PC-9 (cell line): ENCODE data around the gene FAT1. TPM values are rescaled to one million over a fixed set of nuclear protein-coding genes. Genes with fewer than 3 reads are reported as not detected.
A peak's percentile ranks its signal among the peaks of the same experiment; 100 is the strongest.

ENCODE experiments used
- BruUV-seq: library from RNA; stranded (reverse); fragments of 400-500 nt; replicated peaks from 2 replicates; lab custom pipeline; 2021; lab: Mats Ljungman, UMichigan
- CTCF ChIA-PET: fragments of 300-600 bp; sonication (Branson Sonifier 250); formaldehyde crosslinking; loops from one replicate; lab custom pipeline; 2022; ENCODE audit warnings: antibody characterized with exemption; lab: Charles Lee
- POLR2A ChIA-PET: fragments of 300-600 bp; sonication (Branson Sonifier 250); formaldehyde crosslinking; loops from one replicate; lab custom pipeline; 2022; ENCODE audit warnings: antibody characterized with exemption; ENCODE audit not compliant: unreplicated experiment; lab: Charles Lee
- DNase-seq, 2 experiments: peaks; one replicate each; pipeline versions ENCODE4 v3.0.0 to v3.0.0-alpha.2; 2015 to 2022; ENCODE audit warnings: mixed read lengths in 1 of 2
- H2AFZ ChIP-seq: fragments of 200-600 bp; sonication (generic); 2 replicates; pipeline ENCODE4 v1.8.1; 2017; ENCODE audit warnings: antibody characterized with exemption
- H3F3A ChIP-seq: fragments of 200-600 bp; sonication (generic); 2 replicates; pipeline ENCODE4 v1.8.1; 2017; ENCODE audit warnings: antibody characterized with exemption, mild to moderate bottlenecking, low read depth; ENCODE audit not compliant: insufficient read depth
- H3K27ac ChIP-seq: fragments of 200-600 bp; sonication (generic); 2 replicates; pipeline ENCODE4 v1.6.1; 2016; ENCODE audit warnings: mixed run types
- H3K27me3 ChIP-seq: fragments of 200-600 bp; sonication (generic); 2 replicates; pipeline ENCODE4 v1.6.1; 2016; ENCODE audit warnings: low read depth, mixed run types; ENCODE audit not compliant: insufficient read depth
- H3K36me3 ChIP-seq: fragments of 200-600 bp; sonication (generic); 2 replicates; pipeline ENCODE4 v1.6.1; 2016; ENCODE audit warnings: low read depth, mixed run types
- H3K4me1 ChIP-seq: fragments of 200-600 bp; sonication (generic); replicated peaks from 2 replicates; pipeline ENCODE4 v1.6.1; 2016; ENCODE audit warnings: mixed run types; ENCODE audit not compliant: insufficient read depth
- H3K4me2 ChIP-seq: fragments of 200-600 bp; sonication (generic); 2 replicates; pipeline ENCODE4 v1.6.1; 2017; ENCODE audit warnings: mixed run types
- H3K4me3 ChIP-seq: fragments of 200-600 bp; sonication (generic); 2 replicates; pipeline ENCODE4 v1.6.1; 2016; ENCODE audit warnings: mixed run types
- H3K79me2 ChIP-seq: fragments of 200-600 bp; sonication (generic); 2 replicates; pipeline ENCODE4 v1.6.1; 2017; ENCODE audit warnings: low read depth, mixed run types
- H3K9me2 ChIP-seq: fragments of 200-600 bp; sonication (generic); 2 replicates; pipeline ENCODE4 v1.8.1; 2017; ENCODE audit warnings: mild to moderate bottlenecking; ENCODE audit not compliant: insufficient read depth
- H3K9me3 ChIP-seq: fragments of 200-600 bp; sonication (generic); 2 replicates; pipeline ENCODE4 v1.8.1; 2016; ENCODE audit warnings: low read depth; ENCODE audit not compliant: insufficient read depth
- H4K20me1 ChIP-seq: fragments of 200-600 bp; sonication (generic); 2 replicates; pipeline ENCODE4 v1.8.1; 2017; ENCODE audit not compliant: insufficient read depth
- CTCF ChIP-seq: fragments of 200-600 bp; sonication (generic); conservative IDR thresholded peaks from 2 replicates; pipeline ENCODE4 v1.6.1; 2017; ENCODE audit warnings: mixed run types, antibody characterized with exemption, mild to moderate bottlenecking, moderate library complexity
- EZH2 ChIP-seq: fragments of 200-600 bp; sonication (generic); IDR thresholded peaks from 2 replicates; pipeline ENCODE4 v1.8.0; 2017; ENCODE audit warnings: antibody characterized with exemption, low read depth
- intact Hi-C: fragments of 100-400 bp; cut with micrococcal nuclease; formaldehyde crosslinking; loops from one replicate; pipeline ENCODE4 v1.10.0; 2022; ENCODE audit not compliant: unreplicated experiment
- total RNA-seq: library from RNA; stranded (reverse); gene quantifications from 2 replicates; pipeline ENCODE4 v1.2.3, GENCODE V29; 2021

The FAT1 gene
- total RNA-seq, 1 experiment from 2014 or later, result 73.2 TPM

- intact Hi-C loops, result loop anchor here (5.0 kb wide), 1 partner anchor 33 kb away; no protein-coding TSS in a partner anchor
- ChIA-PET CTCF (no interaction called here), POLR2A (no interaction called here)
- peaks cover 16% of the 10 kb centered on the region for H3K4me1 ChIP-seq
- peak overlapping the region; percentile 71 for H3K27ac ChIP-seq
- BruUV-seq, result no TSS peak
- peak overlapping the region; percentile 48; the same call in 1 of the 2 replicates for H2AFZ ChIP-seq
- H3F3A ChIP-seq, result peaks cover 9% of the 10 kb centered on the region
- no peaks in the 10 kb centered on the region for H4K20me1 ChIP-seq
- no peaks in the 10 kb centered on the region for H3K27me3 ChIP-seq
- H3K9me3 ChIP-seq, result no peaks in the 10 kb centered on the region
- no peaks in the 10 kb centered on the region for H3K36me3 ChIP-seq
- H3K4me3 ChIP-seq, result no peak overlapping the region
- H3K9me2 ChIP-seq, result no peaks in the 10 kb centered on the region
- no peaks in the 10 kb centered on the region for H3K79me2 ChIP-seq
- no peak for TF ChIP-seq EZH2
- TF ChIP-seq CTCF, result no peak
- DNase-seq, result no peak
- H3K4me2 ChIP-seq, result peak overlapping the region; percentile 57
These were observed 79.4 kb downstream of the FAT1 start for GRCh38 chr4:186644311-186644638.

- intact Hi-C loops, result loop anchor here (5.0 kb wide), 1 partner anchor 34 kb away; no protein-coding TSS in a partner anchor
- Histone ChIP-seq H3K4me1 (peaks cover 16% of the 10 kb centered on the region), H3K4me3 (0 out of 2 replicates have a peak overlapping the region, but pooled peaks have one; percentile 17), H3K79me2 (no peaks in the 10 kb centered on the region), H3K4me2 (peak overlapping the region; percentile 57), H3K36me3 (no peaks in the 10 kb centered on the region), H3F3A (peaks cover 9% of the 10 kb centered on the region), H3K27ac (peak overlapping the region; percentile 71), H3K27me3 (no peaks in the 10 kb centered on the region), H3K9me2 (no peaks in the 10 kb centered on the region), H3K9me3 (no peaks in the 10 kb centered on the region), H4K20me1 (no peaks in the 10 kb centered on the region), H2AFZ (no peak overlapping the region)
- peak in 1 of 2 experiments; percentile 82 for DNase-seq
- no peak for TF ChIP-seq EZH2
- no peak for TF ChIP-seq CTCF
- POLR2A ChIA-PET, result no interaction called here
- CTCF ChIA-PET, result no interaction called here
- BruUV-seq, result no TSS peak
These were observed 80.0 kb downstream of the FAT1 start for GRCh38 chr4:186643501-186644310.

GRCh38 chr4:186642998-186643397 is 80.7 kb downstream of the FAT1 start:
- Histone ChIP-seq H4K20me1 (no peaks in the 10 kb centered on the region), H3K27me3 (no peaks in the 10 kb centered on the region), H3F3A (peaks cover 9% of the 10 kb centered on the region), H2AFZ (no peak overlapping the region), H3K36me3 (no peaks in the 10 kb centered on the region), H3K9me2 (no peaks in the 10 kb centered on the region), H3K4me1 (peaks cover 16% of the 10 kb centered on the region), H3K27ac (no peak overlapping the region), H3K4me2 (no peak overlapping the region), H3K4me3 (no peak overlapping the region), H3K79me2 (no peaks in the 10 kb centered on the region), H3K9me3 (no peaks in the 10 kb centered on the region)
- DNase-seq, result no peak
- no TSS peak for BruUV-seq
- TF ChIP-seq EZH2 (no peak), CTCF (no peak)
- intact Hi-C loops, result loop anchor here (5.0 kb wide), 1 partner anchor 34 kb away; no protein-coding TSS in a partner anchor
- ChIA-PET POLR2A (no interaction called here), CTCF (no interaction called here)
